WERI-Rb-1 (cell line): ENCODE data around the gene PLXDC1.

Experiments
- DNase-seq: peaks from one replicate; pipeline ENCODE4 v3.0.0-alpha.2; 2020
- H3K27ac ChIP-seq: fragments of 250-450 bp; sonication (Bioruptor Pico); 2 replicates; pipeline ENCODE4 v1.5.1; 2020; ENCODE audit warnings: mild to moderate bottlenecking, moderate library complexity
- H3K27me3 ChIP-seq: fragments of 250-450 bp; sonication (Bioruptor Pico); 2 replicates; pipeline ENCODE4 v1.5.1; 2021; ENCODE audit warnings: mild to moderate bottlenecking, low read depth, moderate library complexity; ENCODE audit not compliant: insufficient read depth, severe bottlenecking
- H3K36me3 ChIP-seq: fragments of 250-450 bp; sonication (Bioruptor Pico); 2 replicates; pipeline ENCODE4 v1.5.1; 2020; ENCODE audit warnings: mild to moderate bottlenecking, moderate library complexity
- H3K4me3 ChIP-seq: 2 replicates; pipeline ENCODE4 v1.5.1; 2011; ENCODE audit warnings: low read depth, mild to moderate bottlenecking, control low read depth, low read length
- H3K9me3 ChIP-seq: fragments of 250-450 bp; sonication (Bioruptor Pico); 2 replicates; pipeline ENCODE4 v1.5.1; 2021; ENCODE audit warnings: mild to moderate bottlenecking, moderate library complexity; ENCODE audit not compliant: severe bottlenecking
- CTCF ChIP-seq: IDR thresholded peaks from 2 replicates; pipeline ENCODE4 v1.5.1; 2011; ENCODE audit warnings: low read depth, mild to moderate bottlenecking, control low read depth, inconsistent platforms, low read length

PLXDC1 gene

GRCh38 chr17:39158623-39159022 lies 7.2 kb upstream of the PLXDC1 start:
- Histone ChIP-seq H3K9me3 (no peaks in the 10 kb centered on the region), H3K4me3 (no peak overlapping the region), H3K27ac (no peak overlapping the region), H3K27me3 (no peaks in the 10 kb centered on the region), H3K36me3 (peaks cover 4% of the 10 kb centered on the region; the same call in 1 of the 2 replicates)
- no peak for DNase-seq
- no peak for TF ChIP-seq CTCF

GRCh38 chr17:39156491-39156890 lies 5.1 kb upstream of the PLXDC1 start:
- H3K27me3 ChIP-seq = no peaks in the 10 kb centered on the region
- H3K4me3 ChIP-seq = no peak overlapping the region
- no peak for TF ChIP-seq CTCF
- no peak for DNase-seq
- no peaks in the 10 kb centered on the region for H3K9me3 ChIP-seq
- peaks cover 4% of the 10 kb centered on the region; the same call in 1 of the 2 replicates for H3K36me3 ChIP-seq
- no peak overlapping the region for H3K27ac ChIP-seq

- no peak for TF ChIP-seq CTCF
- H3K4me3 ChIP-seq = no peak overlapping the region
- DNase-seq = no peak
- no peaks in the 10 kb centered on the region for H3K9me3 ChIP-seq
- peaks cover 4% of the 10 kb centered on the region; the same call in 1 of the 2 replicates for H3K36me3 ChIP-seq
- no peaks in the 10 kb centered on the region for H3K27me3 ChIP-seq
- no peak overlapping the region for H3K27ac ChIP-seq
Observed at GRCh38 chr17:39155654-39156053, 4.2 kb upstream of the PLXDC1 start.

- TF ChIP-seq CTCF = no peak
- Histone ChIP-seq H3K9me3 (no peaks in the 10 kb centered on the region), H3K27ac (peak overlapping the region; percentile 90), H3K36me3 (peaks cover 4% of the 10 kb centered on the region; the same call in 1 of the 2 replicates), H3K27me3 (no peaks in the 10 kb centered on the region), H3K4me3 (peak overlapping the region; percentile 87)
- peak; percentile 89 for DNase-seq
Observed at GRCh38 chr17:39153599-39154051, 2.2 kb upstream of the PLXDC1 start.

GRCh38 chr17:39151943-39152818 lies 744 bp upstream of the PLXDC1 start:
- Histone ChIP-seq H3K9me3 (no peaks in the 10 kb centered on the region), H3K27ac (peak overlapping the region; percentile 90), H3K36me3 (peaks cover 4% of the 10 kb centered on the region; the same call in 1 of the 2 replicates), H3K27me3 (no peaks in the 10 kb centered on the region), H3K4me3 (peak overlapping the region; percentile 87)
- no peak for TF ChIP-seq CTCF
- DNase-seq = peak; percentile 83
